Panc1 (cell line): Measurements from ENCODE around the gene CATSPER3.

Source experiments
- POLR2AphosphoS5 ChIP-seq: IDR thresholded peaks from 2 replicates; pipeline ENCODE4 v1.6.1; 2012; ENCODE audit warnings: mild to moderate bottlenecking, low read depth, low read length, moderate library complexity
- TF ChIP-seq, protein P1 (sequence below): fragments of 450-650 bp; IDR thresholded peaks from 2 replicates; pipeline ENCODE4 v1.5.1; 2017; ENCODE audit warnings: mild to moderate bottlenecking
- TF ChIP-seq, protein P2 (sequence below), 2 experiments: IDR thresholded peaks; 2 replicates each; pipeline ENCODE4 v1.6.1; 2011 to 2012; ENCODE audit warnings: low read depth in 2 of 2, control low read depth in 1 of 2, low read length in 1 of 2, mild to moderate bottlenecking in 1 of 2, moderate library complexity in 1 of 2; ENCODE audit not compliant: insufficient read depth in 1 of 2

DNA sequence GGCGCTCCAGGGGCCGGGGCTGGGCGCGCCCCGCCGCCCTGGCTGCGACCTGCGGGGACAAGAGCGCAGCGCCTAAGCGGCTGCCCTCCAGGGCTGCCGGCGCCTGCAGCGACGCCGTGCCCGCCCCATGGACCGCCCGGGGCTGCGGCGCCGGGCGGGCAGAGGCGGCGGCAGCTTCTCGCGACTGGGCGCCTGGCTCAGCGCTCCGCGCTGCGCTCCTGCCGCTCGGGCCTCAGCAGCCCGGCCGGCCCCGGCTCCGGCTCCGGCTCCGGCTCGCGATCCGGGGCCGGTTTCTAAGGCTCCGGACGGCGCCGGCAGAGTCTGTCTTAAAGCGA is 66.2 kb downstream of the CATSPER3 start, which contains the start of gene PITX1:
- TF ChIP-seq, protein P1, sequence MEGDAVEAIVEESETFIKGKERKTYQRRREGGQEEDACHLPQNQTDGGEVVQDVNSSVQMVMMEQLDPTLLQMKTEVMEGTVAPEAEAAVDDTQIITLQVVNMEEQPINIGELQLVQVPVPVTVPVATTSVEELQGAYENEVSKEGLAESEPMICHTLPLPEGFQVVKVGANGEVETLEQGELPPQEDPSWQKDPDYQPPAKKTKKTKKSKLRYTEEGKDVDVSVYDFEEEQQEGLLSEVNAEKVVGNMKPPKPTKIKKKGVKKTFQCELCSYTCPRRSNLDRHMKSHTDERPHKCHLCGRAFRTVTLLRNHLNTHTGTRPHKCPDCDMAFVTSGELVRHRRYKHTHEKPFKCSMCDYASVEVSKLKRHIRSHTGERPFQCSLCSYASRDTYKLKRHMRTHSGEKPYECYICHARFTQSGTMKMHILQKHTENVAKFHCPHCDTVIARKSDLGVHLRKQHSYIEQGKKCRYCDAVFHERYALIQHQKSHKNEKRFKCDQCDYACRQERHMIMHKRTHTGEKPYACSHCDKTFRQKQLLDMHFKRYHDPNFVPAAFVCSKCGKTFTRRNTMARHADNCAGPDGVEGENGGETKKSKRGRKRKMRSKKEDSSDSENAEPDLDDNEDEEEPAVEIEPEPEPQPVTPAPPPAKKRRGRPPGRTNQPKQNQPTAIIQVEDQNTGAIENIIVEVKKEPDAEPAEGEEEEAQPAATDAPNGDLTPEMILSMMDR: no peak
- no peak; the same call in 1 of the 2 replicates for TF ChIP-seq POLR2AphosphoS5
- TF ChIP-seq, protein P2, sequence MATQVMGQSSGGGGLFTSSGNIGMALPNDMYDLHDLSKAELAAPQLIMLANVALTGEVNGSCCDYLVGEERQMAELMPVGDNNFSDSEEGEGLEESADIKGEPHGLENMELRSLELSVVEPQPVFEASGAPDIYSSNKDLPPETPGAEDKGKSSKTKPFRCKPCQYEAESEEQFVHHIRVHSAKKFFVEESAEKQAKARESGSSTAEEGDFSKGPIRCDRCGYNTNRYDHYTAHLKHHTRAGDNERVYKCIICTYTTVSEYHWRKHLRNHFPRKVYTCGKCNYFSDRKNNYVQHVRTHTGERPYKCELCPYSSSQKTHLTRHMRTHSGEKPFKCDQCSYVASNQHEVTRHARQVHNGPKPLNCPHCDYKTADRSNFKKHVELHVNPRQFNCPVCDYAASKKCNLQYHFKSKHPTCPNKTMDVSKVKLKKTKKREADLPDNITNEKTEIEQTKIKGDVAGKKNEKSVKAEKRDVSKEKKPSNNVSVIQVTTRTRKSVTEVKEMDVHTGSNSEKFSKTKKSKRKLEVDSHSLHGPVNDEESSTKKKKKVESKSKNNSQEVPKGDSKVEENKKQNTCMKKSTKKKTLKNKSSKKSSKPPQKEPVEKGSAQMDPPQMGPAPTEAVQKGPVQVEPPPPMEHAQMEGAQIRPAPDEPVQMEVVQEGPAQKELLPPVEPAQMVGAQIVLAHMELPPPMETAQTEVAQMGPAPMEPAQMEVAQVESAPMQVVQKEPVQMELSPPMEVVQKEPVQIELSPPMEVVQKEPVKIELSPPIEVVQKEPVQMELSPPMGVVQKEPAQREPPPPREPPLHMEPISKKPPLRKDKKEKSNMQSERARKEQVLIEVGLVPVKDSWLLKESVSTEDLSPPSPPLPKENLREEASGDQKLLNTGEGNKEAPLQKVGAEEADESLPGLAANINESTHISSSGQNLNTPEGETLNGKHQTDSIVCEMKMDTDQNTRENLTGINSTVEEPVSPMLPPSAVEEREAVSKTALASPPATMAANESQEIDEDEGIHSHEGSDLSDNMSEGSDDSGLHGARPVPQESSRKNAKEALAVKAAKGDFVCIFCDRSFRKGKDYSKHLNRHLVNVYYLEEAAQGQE (IDR thresholded peaks at IDR 0.05; ENCODE audit: insufficient read depth in 1 of 2, low read depth in 2 of 2, low read length in 1 of 2): no peak
